Keratinocyte (primary cell): ENCODE measurements around the gene SNX3.

Source experiments
- CTCF ChIP-seq, 3 experiments: IDR thresholded peaks in 1 of 3; conservative IDR thresholded peaks in 1 of 3; optimal IDR thresholded peaks in 1 of 3; 2 replicates in 2 of 3; 3 replicates in 1 of 3; pipeline versions ENCODE3 to v1.5.1; 2011; ENCODE audit warnings: low read length in 3 of 3, mild to moderate bottlenecking in 3 of 3, moderate library complexity in 2 of 3, control low read depth in 1 of 3, inconsistent platforms in 1 of 3; ENCODE audit not compliant: insufficient read depth in 2 of 3; ENCODE audit errors: extremely low read depth in 1 of 3
- EZH2 ChIP-seq: IDR thresholded peaks from one replicate; pipeline ENCODE4 v1.6.1; 2012; ENCODE audit warnings: inconsistent platforms, mild to moderate bottlenecking, low read length, moderate library complexity

GRCh38 chr6:108254433-108255410 lies 6.1 kb downstream of the SNX3 start:
- TF ChIP-seq CTCF (optimal IDR thresholded peaks at IDR 0.05 in 1 of 3, IDR thresholded peaks at IDR 0.05 in 1 of 3, conservative IDR thresholded peaks at IDR 0.05 in 1 of 3; ENCODE audit: extremely low read depth in 1 of 3, insufficient read depth in 2 of 3, low read length in 3 of 3) (no peak), EZH2 (no peak)
